SKM-1 (cell line): ENCODE results near the gene CAMSAP1.
"Not testable (repeated sequence)": the region's sequence is repeated elsewhere in the genome, so short reads cannot be mapped to it uniquely, and the experiment has no call there.

Experiments
- DNase-seq: peaks from one replicate; lab custom pipeline; 2025; ENCODE audit not compliant: unreplicated experiment; lab: John Stamatoyannopoulos, UW

CAMSAP1 gene, protein sequence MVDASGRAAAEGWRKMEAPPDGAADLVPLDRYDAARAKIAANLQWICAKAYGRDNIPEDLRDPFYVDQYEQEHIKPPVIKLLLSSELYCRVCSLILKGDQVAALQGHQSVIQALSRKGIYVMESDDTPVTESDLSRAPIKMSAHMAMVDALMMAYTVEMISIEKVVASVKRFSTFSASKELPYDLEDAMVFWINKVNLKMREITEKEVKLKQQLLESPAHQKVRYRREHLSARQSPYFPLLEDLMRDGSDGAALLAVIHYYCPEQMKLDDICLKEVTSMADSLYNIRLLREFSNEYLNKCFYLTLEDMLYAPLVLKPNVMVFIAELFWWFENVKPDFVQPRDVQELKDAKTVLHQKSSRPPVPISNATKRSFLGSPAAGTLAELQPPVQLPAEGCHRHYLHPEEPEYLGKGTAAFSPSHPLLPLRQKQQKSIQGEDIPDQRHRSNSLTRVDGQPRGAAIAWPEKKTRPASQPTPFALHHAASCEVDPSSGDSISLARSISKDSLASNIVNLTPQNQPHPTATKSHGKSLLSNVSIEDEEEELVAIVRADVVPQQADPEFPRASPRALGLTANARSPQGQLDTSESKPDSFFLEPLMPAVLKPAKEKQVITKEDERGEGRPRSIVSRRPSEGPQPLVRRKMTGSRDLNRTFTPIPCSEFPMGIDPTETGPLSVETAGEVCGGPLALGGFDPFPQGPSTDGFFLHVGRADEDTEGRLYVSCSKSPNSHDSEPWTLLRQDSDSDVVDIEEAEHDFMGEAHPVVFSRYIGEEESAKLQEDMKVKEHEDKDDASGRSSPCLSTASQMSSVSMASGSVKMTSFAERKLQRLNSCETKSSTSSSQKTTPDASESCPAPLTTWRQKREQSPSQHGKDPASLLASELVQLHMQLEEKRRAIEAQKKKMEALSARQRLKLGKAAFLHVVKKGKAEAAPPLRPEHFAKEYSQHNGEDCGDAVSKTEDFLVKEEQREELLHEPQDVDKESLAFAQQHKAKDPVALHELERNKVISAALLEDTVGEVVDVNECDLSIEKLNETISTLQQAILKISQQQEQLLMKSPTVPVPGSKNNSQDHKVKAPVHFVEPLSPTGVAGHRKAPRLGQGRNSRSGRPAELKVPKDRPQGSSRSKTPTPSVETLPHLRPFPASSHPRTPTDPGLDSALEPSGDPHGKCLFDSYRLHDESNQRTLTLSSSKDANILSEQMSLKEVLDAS (N-terminal part only)

DNA sequence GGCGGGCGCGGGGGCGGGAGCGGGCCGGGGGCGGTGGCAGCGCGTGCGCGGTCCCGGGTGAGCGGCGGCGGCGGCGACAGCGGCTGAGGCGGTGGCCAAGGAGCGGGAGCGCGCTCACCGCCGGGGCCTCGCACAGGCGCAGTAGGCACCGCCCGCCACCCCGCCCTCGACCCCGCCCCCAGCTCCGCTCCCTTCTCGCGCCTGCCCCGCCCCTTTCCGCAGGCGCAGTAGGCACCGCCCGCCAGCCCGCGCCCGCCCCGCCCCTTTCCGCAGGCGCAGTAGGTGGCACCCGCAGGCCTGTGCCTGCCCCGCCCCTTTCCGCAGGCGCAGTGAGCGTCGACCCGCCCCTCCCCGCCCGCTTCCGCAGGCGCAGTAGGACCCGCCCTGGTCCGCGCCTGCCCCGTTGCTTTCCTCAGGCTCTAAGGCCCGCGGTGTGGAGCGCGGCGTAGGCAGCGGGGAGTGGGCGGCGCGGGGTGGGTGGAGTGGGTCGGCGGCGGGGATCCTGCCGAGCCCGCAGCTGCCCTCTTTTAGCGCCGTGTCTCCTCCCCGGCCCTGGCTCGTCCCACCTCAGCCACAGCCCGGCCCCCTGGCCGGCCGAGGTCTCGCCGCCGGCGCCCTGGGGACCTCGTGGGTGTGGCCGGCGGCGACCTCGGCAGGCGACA lies at the start of gene CAMSAP1:
Gene CAMSAP1 (minus strand): TSS at position 116 of the 662 bp plus-strand sequence. CDS start 387 bp downstream, outside the sequence.
- DNase-seq: peak; percentile 77

DNA sequence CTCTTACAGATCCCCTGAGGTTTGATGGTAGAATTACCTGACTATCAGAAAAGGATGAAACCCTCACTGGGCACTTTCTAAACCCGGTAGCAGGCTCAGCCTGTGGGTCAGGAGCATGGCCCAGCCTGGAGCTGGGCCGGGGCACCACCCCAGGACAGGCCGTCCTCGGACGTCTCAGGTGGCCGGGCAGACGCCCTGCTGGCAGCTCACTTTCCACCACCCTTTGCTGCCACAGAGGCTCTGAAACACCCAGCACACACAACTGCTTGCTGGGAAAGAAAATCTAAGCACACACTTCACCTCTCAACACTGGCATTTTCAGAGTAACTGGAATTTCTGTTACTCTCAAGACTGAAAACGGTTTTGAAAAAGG lies 49.4 kb upstream of the CAMSAP1 start:
- no peak for DNase-seq

DNA sequence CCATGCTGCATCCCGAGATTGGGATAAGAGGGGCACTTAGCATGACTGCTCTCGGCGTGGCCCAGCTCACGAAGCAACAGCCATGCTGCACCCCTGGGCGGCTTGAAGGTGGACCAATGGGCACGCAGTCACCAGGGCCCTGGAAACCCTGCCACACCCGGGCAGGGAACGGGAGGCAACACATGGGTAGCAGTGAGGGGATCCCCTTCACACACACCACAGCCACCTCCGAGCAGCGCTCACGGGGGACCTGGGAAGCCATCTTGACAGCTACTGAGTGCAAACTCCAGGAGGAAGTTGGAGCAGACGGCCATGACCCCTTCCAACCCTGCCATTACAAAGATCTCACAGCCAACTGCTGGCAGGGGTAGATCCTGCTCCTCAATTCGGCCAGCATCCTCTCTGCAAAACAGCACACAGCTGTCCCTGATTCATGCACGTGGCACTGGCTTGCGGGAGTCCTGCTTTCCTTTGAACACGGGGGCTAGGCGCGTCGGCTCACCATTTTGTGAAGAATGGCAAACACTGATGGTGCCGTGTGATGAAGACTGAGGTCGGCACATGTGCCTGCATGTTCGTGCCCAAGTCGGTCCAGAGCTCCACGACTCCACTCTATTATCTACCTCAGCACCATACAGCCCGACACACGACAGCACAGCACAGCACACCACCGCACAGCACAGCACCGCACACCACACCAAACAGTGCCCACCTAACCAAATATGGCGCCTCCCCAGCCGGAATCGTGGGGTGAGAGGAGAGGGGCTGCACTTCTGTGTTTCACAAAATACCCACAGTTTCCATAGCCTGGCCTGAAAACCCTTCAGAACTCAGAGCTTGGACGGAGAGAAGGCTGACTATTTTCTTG lies 48.8 kb upstream of the CAMSAP1 start:
- no peak for DNase-seq

DNA sequence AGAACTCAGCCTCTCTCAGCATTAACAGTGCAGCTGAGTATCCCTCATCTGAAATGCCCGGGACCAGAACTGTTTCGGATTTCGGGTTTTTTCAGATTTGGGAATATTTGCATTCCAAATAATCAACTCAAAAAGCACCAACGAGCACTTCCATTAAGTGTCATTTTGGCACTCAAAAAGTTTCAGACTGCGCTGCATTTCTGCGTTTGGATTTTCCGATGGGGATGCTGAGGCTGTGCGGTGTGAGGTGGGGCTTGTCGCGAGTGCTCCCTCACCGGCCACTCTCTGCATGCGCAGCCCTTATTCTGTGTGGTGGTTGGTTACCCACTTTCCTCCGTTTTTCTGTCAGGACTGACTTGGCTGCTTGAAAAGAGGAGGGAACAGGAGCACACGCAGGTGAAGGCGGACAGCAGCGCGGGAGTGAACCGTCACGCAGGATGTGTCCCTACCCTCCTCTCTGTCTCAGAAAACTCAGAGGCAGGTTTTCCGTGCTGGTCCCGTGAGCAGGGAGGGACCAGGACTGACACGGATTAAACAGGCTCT lies 45.4 kb upstream of the CAMSAP1 start:
- DNase-seq: no peak

DNA sequence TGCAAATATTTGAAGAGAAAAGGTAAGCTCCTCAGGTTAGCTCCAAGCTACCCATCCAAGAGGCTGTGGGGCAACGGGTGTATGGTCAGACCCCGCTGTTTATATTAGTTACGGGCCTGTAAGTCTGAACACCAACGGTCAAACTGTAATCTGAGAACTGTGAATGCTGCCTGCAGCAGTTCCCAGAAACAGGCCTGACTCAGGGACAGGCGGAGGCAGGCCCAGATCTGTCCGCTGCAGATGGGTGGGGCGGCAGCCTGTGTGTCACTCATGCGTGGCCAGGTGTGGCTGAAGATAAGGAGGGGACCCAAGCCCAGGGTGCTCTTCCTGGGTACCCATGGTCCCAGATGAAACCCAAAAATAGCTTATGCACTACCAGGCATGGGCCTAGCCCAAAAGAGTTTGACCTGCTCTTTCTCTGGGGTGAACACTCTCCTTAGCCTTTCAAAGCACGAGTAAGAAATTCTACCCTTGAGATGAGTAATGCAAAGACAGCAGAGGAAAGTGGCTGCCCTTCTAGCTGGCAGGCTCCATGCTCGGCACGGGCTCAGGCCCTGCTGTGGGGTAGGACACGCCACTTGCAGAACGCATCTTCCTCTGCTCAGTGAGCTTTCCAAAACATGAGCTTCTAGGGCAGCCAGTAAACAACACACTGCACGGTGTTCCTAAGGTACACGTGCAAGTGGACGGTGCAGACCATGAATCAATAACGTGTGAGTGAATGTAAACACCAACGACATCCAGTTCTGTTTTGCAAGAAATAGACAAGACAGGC lies 44.7 kb upstream of the CAMSAP1 start:
- DNase-seq: no peak

DNA sequence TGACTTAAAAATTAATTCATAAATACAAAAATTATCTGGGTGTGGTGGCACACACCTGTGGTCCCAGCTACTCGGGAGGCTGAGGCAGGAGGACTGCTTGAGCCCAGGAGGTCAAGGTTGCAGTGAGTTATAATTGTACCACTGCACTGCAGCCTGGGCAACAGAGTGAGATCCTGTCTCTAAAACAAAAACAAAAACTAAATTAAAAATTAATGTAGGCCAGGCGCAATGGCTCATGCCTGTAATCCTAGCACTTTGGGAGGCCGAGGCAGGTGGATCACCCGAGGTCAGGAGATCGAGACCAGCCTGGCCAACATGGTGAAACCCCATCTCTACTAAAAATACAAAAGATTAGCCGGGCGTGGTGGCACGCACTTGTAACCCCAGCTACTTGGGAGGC lies 44.0 kb upstream of the CAMSAP1 start:
- not testable (repeated sequence) for DNase-seq

DNA sequence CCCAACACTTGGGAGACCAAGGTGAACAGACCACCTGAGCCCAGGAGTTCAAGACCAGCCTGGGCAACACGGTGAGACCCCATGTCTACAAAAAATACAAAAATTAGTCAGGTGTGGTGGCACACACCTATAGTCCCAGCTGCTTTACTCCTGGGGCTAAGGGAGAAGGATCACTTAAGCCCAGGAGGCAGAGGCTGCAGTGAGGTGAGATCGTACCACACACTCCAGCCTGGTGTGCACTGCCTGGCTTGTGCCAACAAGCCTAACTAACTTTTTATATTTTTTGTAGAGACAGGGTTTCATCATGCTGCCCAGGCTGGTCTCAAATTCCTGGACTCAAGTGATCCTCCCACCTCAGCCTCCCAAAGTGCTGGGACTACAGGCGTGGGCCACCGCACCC lies 43.5 kb upstream of the CAMSAP1 start:
- not testable (repeated sequence) for DNase-seq

DNA sequence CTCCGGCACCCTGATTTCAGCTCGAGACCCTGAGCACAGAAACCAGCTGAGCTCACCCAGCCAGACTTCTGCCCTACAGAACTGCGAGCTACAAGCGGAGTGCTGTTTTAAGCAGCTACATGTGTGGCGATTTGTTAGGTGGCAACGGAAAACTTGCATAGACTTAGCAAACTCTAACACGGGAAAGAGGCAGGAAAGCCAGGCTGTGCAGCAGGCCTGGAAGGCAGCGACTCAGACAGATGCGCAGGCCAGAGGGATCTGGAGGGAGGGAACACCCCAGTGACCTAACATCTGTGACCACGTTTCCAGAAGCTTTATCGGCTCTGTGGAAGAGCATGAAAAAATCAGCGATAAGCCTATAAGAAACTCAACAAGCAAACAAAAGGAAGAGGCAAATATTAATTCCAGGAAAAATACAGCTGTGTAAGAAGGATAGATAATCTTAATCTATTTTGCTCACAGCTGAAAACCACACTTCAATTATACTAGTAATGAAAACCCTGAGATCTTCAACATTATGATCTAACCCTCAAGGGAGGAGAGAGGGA lies 42.9 kb upstream of the CAMSAP1 start:
- DNase-seq: no peak

DNA sequence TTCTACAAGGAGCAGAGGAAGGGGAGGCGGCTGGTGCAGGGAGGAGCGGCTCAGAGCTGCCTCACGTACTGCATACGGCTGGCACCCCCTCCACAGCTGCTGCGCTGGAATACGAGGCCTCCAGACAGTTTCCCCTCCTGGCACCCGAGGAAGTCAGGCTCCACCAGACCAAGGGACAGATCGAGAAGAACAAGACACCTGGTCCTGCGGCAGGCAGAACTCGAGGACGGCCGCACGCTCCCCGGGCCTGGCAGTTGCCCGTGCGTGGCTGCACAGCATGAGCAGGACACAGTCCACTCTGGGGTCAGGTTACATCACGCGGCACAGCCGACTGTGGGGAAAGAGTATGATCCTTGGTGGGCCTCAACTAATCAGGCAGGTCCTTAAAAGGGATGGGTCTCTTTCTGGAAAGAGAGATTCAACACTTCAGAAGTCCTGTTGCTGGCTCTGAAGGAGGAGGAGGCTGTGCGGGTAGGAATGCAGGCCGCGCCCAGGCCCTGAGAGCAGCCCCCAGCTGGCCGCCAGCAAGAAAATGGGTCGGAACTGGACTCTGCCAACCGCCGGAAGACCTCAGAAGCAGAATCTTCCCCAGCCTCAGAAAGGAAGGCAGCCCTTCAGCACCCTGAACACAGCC lies 42.3 kb upstream of the CAMSAP1 start:
- no peak for DNase-seq

DNA sequence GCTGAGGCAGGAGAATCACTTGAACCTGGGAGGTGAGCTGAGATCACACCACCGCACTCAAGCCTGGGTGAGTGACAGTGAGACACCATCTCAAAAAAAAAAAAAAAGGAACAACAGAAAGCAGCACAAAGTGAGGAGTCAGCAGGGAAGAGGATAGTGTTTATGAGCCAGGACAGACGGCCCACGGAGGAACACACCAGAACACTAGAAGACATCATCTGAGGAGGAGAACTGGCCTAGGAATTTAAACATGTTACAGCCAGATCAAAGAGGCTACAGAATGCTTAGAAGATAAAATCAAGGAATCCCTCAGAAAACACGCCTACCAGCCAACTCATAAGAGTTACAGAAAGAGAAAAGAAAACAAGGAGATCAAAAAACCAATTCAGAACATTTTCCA lies 41.6 kb upstream of the CAMSAP1 start:
- DNase-seq: no peak

DNA sequence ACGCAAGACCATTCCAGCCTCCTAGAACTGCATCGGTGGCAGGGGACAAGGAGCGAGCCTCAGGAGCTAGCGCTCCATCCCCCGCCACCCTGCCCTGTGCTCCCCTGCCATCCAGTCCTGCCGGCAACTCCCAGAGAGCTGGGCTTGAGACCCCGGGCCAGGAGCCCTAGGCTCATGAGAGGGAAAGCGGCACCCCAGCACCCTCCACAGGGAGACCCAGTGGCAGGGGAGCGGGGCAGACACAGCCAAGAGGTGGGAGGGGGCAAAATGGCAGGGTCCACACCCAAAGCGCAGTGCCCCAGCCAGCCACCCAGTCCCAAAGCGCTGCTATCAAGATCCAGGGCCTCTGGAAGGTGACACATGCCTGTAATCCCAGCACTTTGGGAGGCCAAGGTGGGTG lies 41.1 kb upstream of the CAMSAP1 start:
- DNase-seq: no peak

DNA sequence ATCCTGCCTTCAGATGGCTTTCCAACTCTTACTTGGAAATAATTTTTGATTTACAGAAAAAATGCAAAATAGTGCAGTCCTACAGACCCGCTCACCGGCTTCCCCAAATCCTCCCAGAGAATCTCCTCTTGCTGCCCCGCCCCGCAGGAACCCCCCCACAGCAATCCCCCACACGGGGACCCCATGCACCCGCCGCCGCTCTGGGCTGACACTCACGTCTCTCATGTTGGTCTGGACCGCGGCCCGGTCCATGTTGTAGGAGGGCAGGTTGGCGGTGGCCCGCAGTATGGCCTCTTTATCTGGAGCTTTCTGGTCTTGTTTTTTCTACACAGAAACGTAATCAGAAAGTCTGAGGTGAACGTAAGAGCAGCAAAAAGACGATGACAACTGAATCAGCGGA lies 40.2 kb upstream of the CAMSAP1 start:
- DNase-seq: no peak

DNA sequence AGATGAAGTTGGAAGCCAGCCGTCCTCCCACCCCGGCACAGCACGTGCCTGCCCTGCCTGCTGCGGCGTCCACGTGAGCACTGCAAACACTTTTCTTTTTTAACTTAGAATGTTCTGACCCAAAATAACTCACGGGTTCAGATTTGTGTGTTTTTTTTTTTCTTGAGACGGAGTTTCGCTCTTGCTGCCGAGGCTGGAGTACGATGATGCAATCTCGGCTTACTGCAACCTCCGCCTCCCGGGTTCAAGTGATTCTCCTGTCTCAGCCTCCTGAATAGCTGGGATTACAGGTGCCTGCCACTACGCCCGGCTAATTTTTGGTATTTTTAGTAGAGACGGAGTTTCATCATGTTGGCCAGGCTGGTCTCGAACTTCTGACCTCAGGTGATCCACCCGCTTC lies 39.8 kb upstream of the CAMSAP1 start:
- not testable (repeated sequence) for DNase-seq

DNA sequence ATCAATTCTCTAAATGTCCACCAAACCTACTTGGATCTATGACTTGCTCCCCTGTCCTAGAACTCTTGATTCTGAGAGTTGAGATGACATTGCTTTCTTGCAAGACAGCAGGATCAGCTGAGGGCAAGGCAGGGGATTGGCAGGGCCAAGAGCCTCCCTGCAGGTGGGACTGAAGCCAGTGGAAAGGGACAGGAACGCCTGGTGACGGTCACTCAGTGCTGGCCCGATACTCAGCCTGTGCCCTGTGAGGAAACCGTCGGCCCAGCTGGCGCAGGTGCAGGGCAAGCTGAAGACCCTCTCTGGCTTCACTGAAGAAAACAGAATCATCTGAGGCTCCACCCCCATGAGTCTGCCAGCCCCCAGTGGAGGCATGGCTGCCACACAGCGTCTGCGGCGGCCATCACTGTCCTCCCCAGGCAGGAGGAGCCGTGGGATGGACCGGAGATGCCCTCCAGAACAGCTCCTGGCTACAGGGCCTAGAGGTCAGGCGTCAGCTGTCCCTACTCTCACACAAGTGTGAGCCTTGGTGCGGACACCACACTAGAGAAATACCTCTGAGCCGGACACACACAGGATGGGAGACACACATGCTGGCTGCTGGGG lies 39.1 kb upstream of the CAMSAP1 start:
- DNase-seq: no peak

DNA sequence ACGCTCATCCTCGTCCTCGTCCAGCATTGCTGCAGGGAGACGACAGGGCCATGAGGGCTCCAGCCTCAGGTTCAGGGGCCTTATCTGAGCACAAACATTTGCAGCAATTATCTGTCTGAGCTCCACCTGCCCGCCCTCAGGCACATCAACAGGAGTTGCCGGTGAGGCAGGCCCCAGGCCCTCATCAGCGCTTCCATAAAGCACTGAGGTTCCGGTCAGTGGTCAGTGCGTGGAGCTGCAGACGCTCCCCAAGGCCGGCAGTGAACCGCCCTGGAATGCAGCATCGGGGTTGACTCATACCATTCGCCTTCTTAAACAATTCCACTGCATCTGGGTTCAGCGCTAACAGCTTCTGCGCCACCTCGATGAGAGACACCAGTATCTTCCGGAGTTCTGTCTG lies 38.6 kb upstream of the CAMSAP1 start:
- DNase-seq: no peak

DNA sequence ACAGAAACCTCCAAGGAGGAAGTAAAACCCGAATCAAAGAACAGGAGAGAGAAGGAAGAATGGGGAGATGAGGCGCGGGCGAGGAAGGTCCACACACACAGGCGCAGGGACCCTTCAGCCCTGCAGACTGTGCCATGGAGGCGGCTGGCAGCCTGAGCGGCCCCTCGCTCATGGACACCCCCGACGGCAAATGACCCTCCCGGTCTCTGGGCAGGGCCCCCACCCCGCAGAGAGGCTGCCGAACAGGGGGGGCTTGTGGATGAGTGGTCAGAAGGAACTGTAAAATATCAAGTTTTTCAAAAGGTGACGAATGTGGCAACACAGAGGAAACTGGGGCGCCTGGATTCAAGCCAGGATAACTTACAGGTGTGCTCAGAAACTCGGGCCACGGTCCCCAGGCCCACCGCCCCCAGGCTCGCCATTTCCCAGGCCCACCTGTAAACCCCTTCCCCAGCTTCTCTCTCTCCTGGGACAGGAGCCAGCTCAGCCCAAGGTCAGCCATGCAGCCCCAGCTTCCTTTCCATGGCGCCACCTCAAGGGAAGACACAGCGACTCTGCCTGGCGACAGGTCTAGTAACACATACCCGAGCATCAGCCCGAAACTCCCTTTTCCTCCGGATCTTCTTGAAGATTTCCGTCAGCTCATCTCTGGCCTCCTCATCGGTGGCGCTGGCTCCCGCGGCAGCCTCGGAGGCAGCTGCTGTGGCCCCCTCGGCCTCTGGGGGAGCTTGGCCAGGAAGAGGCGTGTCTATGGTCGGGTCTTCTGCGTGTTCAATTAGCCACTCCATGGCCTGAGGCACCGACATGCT lies 37.3 kb upstream of the CAMSAP1 start:
- DNase-seq: no peak

DNA sequence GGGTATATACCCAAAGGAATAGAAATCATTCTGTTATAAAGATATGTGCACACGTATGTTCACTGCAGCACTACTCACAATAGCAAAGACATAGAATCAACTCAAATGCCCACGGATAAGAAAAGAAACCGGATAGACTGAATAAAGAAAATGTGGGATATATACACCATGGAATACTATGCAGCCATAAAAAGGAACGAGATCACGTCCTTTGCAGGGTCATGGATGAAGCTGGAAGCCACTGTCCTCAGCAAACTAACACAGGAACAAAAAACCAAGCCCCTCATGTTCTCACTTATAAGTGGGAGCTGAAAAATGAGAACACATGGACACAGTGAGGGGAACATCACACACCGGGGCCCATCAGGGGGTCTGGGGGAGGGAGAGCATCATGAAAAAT lies 36.3 kb upstream of the CAMSAP1 start:
- not testable (repeated sequence) for DNase-seq
